Liver (tissue), 3 donors: ENCODE data around the gene HDLBP.

Experiments
- ATF3 ChIP-seq: IDR thresholded peaks from 2 replicates; pipeline ENCODE4 v1.6.1; 2016; ENCODE audit warnings: antibody characterized with exemption
- REST ChIP-seq: IDR thresholded peaks from 2 replicates; pipeline ENCODE4 v1.6.1; 2016; ENCODE audit warnings: antibody characterized with exemption, mild to moderate bottlenecking
- TAF1 ChIP-seq: conservative IDR thresholded peaks from 2 replicates; pipeline ENCODE4 v1.6.1; 2016; ENCODE audit warnings: antibody characterized with exemption, mild to moderate bottlenecking
- YY1 ChIP-seq: IDR thresholded peaks from 2 replicates; pipeline ENCODE4 v1.6.1; 2016; ENCODE audit warnings: antibody characterized with exemption, mild to moderate bottlenecking
- ZBTB33 ChIP-seq: IDR thresholded peaks from 2 replicates; pipeline ENCODE4 v1.6.1; 2016; ENCODE audit warnings: antibody characterized with exemption
- TF ChIP-seq, protein P1 (sequence below): fragments of 150-350 bp; IDR thresholded peaks from 2 replicates; pipeline ENCODE4 v1.5.1; 2017; ENCODE audit warnings: improper control_type of control experiment, low read depth, low read length; ENCODE audit not compliant: missing input control
- donor health status: healthy.
- donor health status: healthy.

DNA sequence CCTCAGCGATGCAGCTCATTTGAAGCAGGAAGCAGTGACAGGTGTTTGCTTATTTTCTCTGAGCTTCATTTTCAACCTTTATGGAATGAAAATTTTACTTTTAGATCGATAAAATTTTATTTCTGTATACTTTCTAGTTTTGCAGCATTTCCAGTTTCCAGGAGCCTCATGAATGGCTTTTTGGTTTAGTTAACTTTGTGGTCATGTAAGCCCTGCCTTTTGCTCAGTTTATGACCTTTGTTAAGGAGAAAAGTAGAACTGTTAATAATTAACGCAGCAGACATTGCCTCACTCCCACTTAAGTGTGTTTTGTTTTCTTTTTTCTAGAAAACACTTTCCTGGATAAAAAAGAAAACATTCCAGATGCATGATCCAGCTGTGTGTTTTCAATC lies 36.2 kb upstream of the HDLBP start:
- no peak for TF ChIP-seq ATF3
- TF ChIP-seq, protein P1, sequence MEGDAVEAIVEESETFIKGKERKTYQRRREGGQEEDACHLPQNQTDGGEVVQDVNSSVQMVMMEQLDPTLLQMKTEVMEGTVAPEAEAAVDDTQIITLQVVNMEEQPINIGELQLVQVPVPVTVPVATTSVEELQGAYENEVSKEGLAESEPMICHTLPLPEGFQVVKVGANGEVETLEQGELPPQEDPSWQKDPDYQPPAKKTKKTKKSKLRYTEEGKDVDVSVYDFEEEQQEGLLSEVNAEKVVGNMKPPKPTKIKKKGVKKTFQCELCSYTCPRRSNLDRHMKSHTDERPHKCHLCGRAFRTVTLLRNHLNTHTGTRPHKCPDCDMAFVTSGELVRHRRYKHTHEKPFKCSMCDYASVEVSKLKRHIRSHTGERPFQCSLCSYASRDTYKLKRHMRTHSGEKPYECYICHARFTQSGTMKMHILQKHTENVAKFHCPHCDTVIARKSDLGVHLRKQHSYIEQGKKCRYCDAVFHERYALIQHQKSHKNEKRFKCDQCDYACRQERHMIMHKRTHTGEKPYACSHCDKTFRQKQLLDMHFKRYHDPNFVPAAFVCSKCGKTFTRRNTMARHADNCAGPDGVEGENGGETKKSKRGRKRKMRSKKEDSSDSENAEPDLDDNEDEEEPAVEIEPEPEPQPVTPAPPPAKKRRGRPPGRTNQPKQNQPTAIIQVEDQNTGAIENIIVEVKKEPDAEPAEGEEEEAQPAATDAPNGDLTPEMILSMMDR = no peak
- no peak for TF ChIP-seq TAF1
- TF ChIP-seq REST = no peak
- no peak for TF ChIP-seq ZBTB33
- TF ChIP-seq YY1 = no peak
